GM23338 (cell line): Measurements from ENCODE around the gene DNAJC16. TPM values are rescaled to one million over a fixed set of nuclear protein-coding genes. Genes with fewer than 3 reads are reported as not detected.
A peak's percentile ranks its signal among the peaks of the same experiment; 100 is the strongest.

ENCODE experiments used
- ATAC-seq: fragments of 200-7000 bp; cut with Tn5 transposase; 3 replicates; pipeline ENCODE4 v1.9.1; 2020
- DNase-seq: peaks from one replicate; pipeline ENCODE4 v3.0.0-alpha.2; 2015; ENCODE audit warnings: low spot score
- H2AFZ ChIP-seq: fragments of 200-600 bp; sonication (generic); 2 replicates; pipeline ENCODE4 v1.8.0; 2016; ENCODE audit warnings: antibody characterized with exemption, mild to moderate bottlenecking, moderate library complexity
- H3F3A ChIP-seq: fragments of 200-600 bp; sonication (generic); replicated peaks from 2 replicates; pipeline ENCODE4 v1.8.0; 2017; ENCODE audit warnings: antibody characterized with exemption, mixed run types, low read depth
- H3K27ac ChIP-seq: fragments of 200-600 bp; sonication (generic); 2 replicates; pipeline ENCODE4 v1.6.1; 2016; ENCODE audit warnings: low read depth
- H3K27me3 ChIP-seq: fragments of 200-600 bp; sonication (generic); 2 replicates; pipeline ENCODE4 v1.8.0; 2016; ENCODE audit warnings: mild to moderate bottlenecking, mixed run types, moderate library complexity; ENCODE audit not compliant: insufficient read depth
- H3K36me3 ChIP-seq: fragments of 200-600 bp; sonication (generic); 2 replicates; pipeline ENCODE4 v1.8.0; 2016; ENCODE audit warnings: mild to moderate bottlenecking; ENCODE audit not compliant: insufficient read depth
- H3K4me1 ChIP-seq: fragments of 200-600 bp; sonication (generic); 2 replicates; pipeline ENCODE4 v1.8.0; 2016; ENCODE audit warnings: mild to moderate bottlenecking, moderate library complexity; ENCODE audit not compliant: insufficient read depth
- H3K4me2 ChIP-seq: fragments of 200-600 bp; sonication (generic); 2 replicates; pipeline ENCODE4 v1.7.1; 2017; ENCODE audit warnings: mixed run types
- H3K4me3 ChIP-seq: fragments of 200-600 bp; sonication (generic); 2 replicates; pipeline ENCODE4 v1.6.1; 2016; ENCODE audit warnings: mixed run types
- H3K79me2 ChIP-seq: fragments of 200-600 bp; sonication (generic); replicated peaks from 2 replicates; pipeline ENCODE4 v1.8.0; 2017; ENCODE audit warnings: mild to moderate bottlenecking; ENCODE audit not compliant: insufficient read depth
- H3K9me2 ChIP-seq: fragments of 200-600 bp; sonication (generic); 2 replicates; pipeline ENCODE4 v1.8.0; 2017; ENCODE audit not compliant: insufficient read depth
- H4K20me1 ChIP-seq: fragments of 200-600 bp; sonication (generic); replicated peaks from 2 replicates; pipeline ENCODE4 v1.8.0; 2017; ENCODE audit warnings: mild to moderate bottlenecking; ENCODE audit not compliant: insufficient read depth
- H3K27ac Mint-ChIP-seq: 2 replicates; pipeline ENCODE4 v1.8.0; 2020; ENCODE audit warnings: inconsistent platforms, mild to moderate bottlenecking, moderate library complexity, mixed read lengths
- H3K27me3 Mint-ChIP-seq: 3 replicates; pipeline ENCODE4 v1.8.0; 2022; ENCODE audit warnings: low read depth, mild to moderate bottlenecking, moderate library complexity, mixed read lengths, inconsistent platforms; ENCODE audit not compliant: insufficient read depth, poor library complexity
- H3K36me3 Mint-ChIP-seq: 3 replicates; pipeline ENCODE4 v1.8.0; 2021; ENCODE audit warnings: low read depth, mild to moderate bottlenecking, inconsistent platforms, moderate library complexity, mixed read lengths
- H3K4me1 Mint-ChIP-seq: 3 replicates; pipeline ENCODE4 v1.8.0; 2020; ENCODE audit warnings: mild to moderate bottlenecking, inconsistent platforms, mixed read lengths
- H3K4me3 Mint-ChIP-seq: 3 replicates; pipeline ENCODE4 v1.8.0; 2021; ENCODE audit warnings: moderate library complexity, mild to moderate bottlenecking, inconsistent platforms, mixed read lengths
- H3K9me3 Mint-ChIP-seq: 3 replicates; pipeline ENCODE4 v1.8.0; 2020; ENCODE audit warnings: moderate library complexity, mild to moderate bottlenecking, inconsistent platforms, mixed read lengths
- CREB1 ChIP-seq: fragments of 250-450 bp; sonication (Bioruptor Pico); IDR thresholded peaks from 2 replicates; pipeline ENCODE4 v1.5.0; 2020; ENCODE audit warnings: low read depth, mild to moderate bottlenecking, moderate library complexity
- EZH2 ChIP-seq: fragments of 200-600 bp; sonication (generic); IDR thresholded peaks from one replicate; pipeline ENCODE4 v1.8.0; 2017; ENCODE audit warnings: antibody characterized with exemption, mild to moderate bottlenecking, low read depth; ENCODE audit not compliant: unreplicated experiment
- EZH2phosphoT487 ChIP-seq: fragments of 200-600 bp; sonication (generic); IDR thresholded peaks from one replicate; pipeline ENCODE4 v1.8.1; 2018; ENCODE audit warnings: antibody characterized with exemption; ENCODE audit not compliant: unreplicated experiment
- JUNB ChIP-seq: IDR thresholded peaks from one replicate; pipeline ENCODE4 v1.6.1; 2016; ENCODE audit warnings: antibody characterized with exemption; ENCODE audit not compliant: unreplicated experiment
- NANOG ChIP-seq: IDR thresholded peaks from 2 replicates; pipeline ENCODE4 v1.6.1; 2016; ENCODE audit warnings: antibody characterized with exemption, borderline replicate concordance
- STAT1 ChIP-seq: IDR thresholded peaks from one replicate; pipeline ENCODE4 v1.6.1; 2016; ENCODE audit warnings: antibody characterized with exemption; ENCODE audit not compliant: unreplicated experiment
- ZNF114 ChIP-seq: fragments of 250-450 bp; sonication (Bioruptor Pico); IDR thresholded peaks from 2 replicates; pipeline ENCODE4 v1.5.0; 2020; ENCODE audit warnings: mild to moderate bottlenecking, moderate library complexity
- ZNF331 ChIP-seq: fragments of 250-450 bp; sonication (Bioruptor Pico); IDR thresholded peaks from 2 replicates; pipeline ENCODE4 v1.5.0; 2020; ENCODE audit warnings: low read depth, mild to moderate bottlenecking, moderate library complexity
- polyA plus RNA-seq: library from polyadenylated mRNA; unstranded; fragments of >200 nt; fragmentation: Nextera tagmentation; extraction: Ambion mirVana; gene quantifications from 2 replicates; pipeline ENCODE4 v1.2.1, GENCODE V29; 2016
- total RNA-seq: library from RNA; depleted of rRNA; stranded (reverse); fragments of >200 nt; shearing (Covaris generic); gene quantifications from 2 replicates; pipeline ENCODE4 v1.2.3, GENCODE V29; 2014
- TF ChIP-seq, protein P1 (sequence below), 2 experiments: fragments of 200-600 bp in 1 of 2; sonication (generic) in 1 of 2; conservative IDR thresholded peaks; 2 replicates each; pipeline versions ENCODE4 v1.5.1 to v1.6.1; 2016 to 2017; ENCODE audit warnings: antibody characterized with exemption in 2 of 2, low read depth in 2 of 2, mild to moderate bottlenecking in 2 of 2, moderate library complexity in 1 of 2
- TF ChIP-seq, protein P2 (sequence below): IDR thresholded peaks from 2 replicates; pipeline ENCODE4 v1.6.1; 2016; ENCODE audit warnings: antibody characterized with exemption
- TF ChIP-seq, protein P3 (sequence below): fragments of 250-450 bp; sonication (Bioruptor Pico); IDR thresholded peaks from 2 replicates; pipeline ENCODE4 v1.5.0; 2020; ENCODE audit warnings: mild to moderate bottlenecking, moderate library complexity

DNAJC16 gene
- total and polyA plus RNA-seq, 2 experiments from 2014 or later = 6.3 to 18.0 TPM

DNA sequence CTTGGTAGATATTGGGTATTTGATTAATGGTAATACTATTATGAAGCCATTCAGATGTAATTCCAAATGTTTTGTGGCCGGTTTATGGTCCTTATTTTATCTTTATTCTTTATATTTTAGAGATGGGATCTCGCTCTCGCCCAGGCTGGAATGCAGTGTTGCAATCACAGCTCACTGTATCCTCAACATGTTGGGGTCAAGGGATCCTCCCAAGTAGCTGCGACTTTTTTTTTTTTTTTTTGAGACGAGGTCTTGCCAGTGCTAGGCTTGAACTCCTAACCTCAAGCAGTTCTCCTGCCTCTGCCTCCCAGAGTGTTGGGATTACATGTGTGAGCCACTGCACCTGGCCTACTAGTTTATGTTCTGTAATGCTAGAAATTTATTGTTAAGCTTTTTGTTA lies 95.3 kb downstream of the DNAJC16 start (continued):
- TF ChIP-seq NANOG (no peak), JUNB (no peak), ZNF114 (CRISPR knock-in tag) (no peak), EZH2phosphoT487 (no peak), CREB1 (CRISPR knock-in tag) (no peak), ZNF331 (CRISPR knock-in tag) (no peak), STAT1 (no peak)
- TF ChIP-seq, protein P1, sequence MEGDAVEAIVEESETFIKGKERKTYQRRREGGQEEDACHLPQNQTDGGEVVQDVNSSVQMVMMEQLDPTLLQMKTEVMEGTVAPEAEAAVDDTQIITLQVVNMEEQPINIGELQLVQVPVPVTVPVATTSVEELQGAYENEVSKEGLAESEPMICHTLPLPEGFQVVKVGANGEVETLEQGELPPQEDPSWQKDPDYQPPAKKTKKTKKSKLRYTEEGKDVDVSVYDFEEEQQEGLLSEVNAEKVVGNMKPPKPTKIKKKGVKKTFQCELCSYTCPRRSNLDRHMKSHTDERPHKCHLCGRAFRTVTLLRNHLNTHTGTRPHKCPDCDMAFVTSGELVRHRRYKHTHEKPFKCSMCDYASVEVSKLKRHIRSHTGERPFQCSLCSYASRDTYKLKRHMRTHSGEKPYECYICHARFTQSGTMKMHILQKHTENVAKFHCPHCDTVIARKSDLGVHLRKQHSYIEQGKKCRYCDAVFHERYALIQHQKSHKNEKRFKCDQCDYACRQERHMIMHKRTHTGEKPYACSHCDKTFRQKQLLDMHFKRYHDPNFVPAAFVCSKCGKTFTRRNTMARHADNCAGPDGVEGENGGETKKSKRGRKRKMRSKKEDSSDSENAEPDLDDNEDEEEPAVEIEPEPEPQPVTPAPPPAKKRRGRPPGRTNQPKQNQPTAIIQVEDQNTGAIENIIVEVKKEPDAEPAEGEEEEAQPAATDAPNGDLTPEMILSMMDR (conservative IDR thresholded peaks at IDR 0.05; ENCODE audit: low read depth in 2 of 2) = no peak
- TF ChIP-seq, protein P2, sequence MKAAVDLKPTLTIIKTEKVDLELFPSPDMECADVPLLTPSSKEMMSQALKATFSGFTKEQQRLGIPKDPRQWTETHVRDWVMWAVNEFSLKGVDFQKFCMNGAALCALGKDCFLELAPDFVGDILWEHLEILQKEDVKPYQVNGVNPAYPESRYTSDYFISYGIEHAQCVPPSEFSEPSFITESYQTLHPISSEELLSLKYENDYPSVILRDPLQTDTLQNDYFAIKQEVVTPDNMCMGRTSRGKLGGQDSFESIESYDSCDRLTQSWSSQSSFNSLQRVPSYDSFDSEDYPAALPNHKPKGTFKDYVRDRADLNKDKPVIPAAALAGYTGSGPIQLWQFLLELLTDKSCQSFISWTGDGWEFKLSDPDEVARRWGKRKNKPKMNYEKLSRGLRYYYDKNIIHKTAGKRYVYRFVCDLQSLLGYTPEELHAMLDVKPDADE = no peak

DNA sequence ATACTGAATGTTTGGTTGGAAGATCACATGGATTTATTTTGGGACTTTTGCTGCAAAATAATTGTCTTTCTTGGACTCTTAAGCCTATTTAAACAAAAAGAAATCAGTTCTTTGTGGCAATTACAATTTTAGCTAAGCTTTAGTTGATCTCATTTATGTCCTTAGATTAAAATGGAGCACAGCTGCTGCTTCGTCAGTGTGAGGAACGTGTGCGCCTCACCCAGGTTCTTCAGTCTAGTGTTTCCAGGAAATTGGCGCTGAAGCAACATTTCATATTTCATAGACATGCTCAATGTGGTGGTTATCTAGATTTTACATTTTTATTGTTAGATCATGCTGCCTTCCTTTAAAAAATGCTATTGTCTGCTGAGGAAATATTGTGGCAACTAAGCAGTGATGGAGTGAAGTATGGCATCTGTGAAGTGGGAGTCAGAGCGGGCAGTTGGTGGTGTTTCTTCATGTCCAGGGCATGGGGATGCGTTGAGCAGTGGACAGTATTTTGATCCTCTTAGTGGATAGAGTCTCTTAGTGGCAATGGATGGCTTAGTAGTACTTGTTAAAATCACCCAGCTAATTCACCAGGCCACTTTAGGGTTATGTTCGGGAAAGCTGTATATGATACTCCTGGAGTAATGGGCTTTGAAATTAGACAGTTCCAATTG lies 96.2 kb downstream of the DNAJC16 start:
- peaks cover 17% of the 10 kb centered on the region for H3K4me1 Mint-ChIP-seq
- H3K79me2 ChIP-seq = peaks cover 100% of the 10 kb centered on the region
- peaks cover 6% of the 10 kb centered on the region for H3K27me3 Mint-ChIP-seq
- H3K4me2 ChIP-seq = no peak overlapping the region
- no peak overlapping the region for H3K4me3 ChIP-seq
- H2AFZ ChIP-seq = no peak overlapping the region
- H3K36me3 ChIP-seq = peaks cover 17% of the 10 kb centered on the region
- no peak for DNase-seq
- no peak overlapping the region for H3K4me3 Mint-ChIP-seq
- H3K9me3 Mint-ChIP-seq = no peaks in the 10 kb centered on the region
- H3K36me3 Mint-ChIP-seq = peaks cover 23% of the 10 kb centered on the region
- no peaks in the 10 kb centered on the region for H3F3A ChIP-seq
- H3K27ac Mint-ChIP-seq = no peak overlapping the region; the same call in 1 of the 2 replicates
- 0 out of 2 replicates have a peak overlapping the region, but pooled peaks have one; percentile 23 for H3K27ac ChIP-seq
- no peaks in the 10 kb centered on the region for H3K27me3 ChIP-seq
- peaks cover 64% of the 10 kb centered on the region for H4K20me1 ChIP-seq
- H3K4me1 ChIP-seq = peaks cover 17% of the 10 kb centered on the region; the same call in 1 of the 2 replicates
- no peak for ATAC-seq
- H3K9me2 ChIP-seq = no peaks in the 10 kb centered on the region
- TF ChIP-seq, protein P1 (conservative IDR thresholded peaks at IDR 0.05; ENCODE audit: low read depth in 2 of 2) = no peak
- TF ChIP-seq, protein P2 = no peak
- TF ChIP-seq EZH2phosphoT487 = no peak
- TF ChIP-seq, protein P3, sequence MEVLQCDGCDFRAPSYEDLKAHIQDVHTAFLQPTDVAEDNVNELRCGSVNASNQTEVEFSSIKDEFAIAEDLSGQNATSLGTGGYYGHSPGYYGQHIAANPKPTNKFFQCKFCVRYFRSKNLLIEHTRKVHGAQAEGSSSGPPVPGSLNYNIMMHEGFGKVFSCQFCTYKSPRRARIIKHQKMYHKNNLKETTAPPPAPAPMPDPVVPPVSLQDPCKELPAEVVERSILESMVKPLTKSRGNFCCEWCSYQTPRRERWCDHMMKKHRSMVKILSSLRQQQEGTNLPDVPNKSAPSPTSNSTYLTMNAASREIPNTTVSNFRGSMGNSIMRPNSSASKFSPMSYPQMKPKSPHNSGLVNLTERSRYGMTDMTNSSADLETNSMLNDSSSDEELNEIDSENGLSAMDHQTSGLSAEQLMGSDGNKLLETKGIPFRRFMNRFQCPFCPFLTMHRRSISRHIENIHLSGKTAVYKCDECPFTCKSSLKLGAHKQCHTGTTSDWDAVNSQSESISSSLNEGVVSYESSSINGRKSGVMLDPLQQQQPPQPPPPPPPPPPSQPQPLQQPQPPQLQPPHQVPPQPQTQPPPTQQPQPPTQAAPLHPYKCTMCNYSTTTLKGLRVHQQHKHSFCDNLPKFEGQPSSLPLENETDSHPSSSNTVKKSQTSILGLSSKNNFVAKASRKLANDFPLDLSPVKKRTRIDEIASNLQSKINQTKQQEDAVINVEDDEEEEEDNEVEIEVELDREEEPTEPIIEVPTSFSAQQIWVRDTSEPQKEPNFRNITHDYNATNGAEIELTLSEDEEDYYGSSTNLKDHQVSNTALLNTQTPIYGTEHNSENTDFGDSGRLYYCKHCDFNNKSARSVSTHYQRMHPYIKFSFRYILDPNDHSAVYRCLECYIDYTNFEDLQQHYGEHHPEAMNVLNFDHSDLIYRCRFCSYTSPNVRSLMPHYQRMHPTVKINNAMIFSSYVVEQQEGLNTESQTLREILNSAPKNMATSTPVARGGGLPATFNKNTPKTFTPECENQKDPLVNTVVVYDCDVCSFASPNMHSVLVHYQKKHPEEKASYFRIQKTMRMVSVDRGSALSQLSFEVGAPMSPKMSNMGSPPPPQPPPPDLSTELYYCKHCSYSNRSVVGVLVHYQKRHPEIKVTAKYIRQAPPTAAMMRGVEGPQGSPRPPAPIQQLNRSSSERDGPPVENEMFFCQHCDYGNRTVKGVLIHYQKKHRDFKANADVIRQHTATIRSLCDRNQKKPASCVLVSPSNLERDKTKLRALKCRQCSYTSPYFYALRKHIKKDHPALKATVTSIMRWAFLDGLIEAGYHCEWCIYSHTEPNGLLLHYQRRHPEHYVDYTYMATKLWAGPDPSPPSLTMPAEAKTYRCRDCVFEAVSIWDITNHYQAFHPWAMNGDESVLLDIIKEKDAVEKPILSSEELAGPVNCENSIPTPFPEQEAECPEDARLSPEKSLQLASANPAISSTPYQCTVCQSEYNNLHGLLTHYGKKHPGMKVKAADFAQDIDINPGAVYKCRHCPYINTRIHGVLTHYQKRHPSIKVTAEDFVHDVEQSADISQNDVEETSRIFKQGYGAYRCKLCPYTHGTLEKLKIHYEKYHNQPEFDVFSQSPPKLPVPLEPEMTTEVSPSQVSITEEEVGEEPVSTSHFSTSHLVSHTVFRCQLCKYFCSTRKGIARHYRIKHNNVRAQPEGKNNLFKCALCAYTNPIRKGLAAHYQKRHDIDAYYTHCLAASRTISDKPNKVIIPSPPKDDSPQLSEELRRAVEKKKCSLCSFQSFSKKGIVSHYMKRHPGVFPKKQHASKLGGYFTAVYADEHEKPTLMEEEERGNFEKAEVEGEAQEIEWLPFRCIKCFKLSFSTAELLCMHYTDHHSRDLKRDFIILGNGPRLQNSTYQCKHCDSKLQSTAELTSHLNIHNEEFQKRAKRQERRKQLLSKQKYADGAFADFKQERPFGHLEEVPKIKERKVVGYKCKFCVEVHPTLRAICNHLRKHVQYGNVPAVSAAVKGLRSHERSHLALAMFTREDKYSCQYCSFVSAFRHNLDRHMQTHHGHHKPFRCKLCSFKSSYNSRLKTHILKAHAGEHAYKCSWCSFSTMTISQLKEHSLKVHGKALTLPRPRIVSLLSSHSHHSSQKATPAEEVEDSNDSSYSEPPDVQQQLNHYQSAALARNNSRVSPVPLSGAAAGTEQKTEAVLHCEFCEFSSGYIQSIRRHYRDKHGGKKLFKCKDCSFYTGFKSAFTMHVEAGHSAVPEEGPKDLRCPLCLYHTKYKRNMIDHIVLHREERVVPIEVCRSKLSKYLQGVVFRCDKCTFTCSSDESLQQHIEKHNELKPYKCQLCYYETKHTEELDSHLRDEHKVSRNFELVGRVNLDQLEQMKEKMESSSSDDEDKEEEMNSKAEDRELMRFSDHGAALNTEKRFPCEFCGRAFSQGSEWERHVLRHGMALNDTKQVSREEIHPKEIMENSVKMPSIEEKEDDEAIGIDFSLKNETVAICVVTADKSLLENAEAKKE (CRISPR knock-in tag) = no peak
- no peak for TF ChIP-seq EZH2
- TF ChIP-seq ZNF114 (CRISPR knock-in tag) = no peak
- TF ChIP-seq ZNF331 (CRISPR knock-in tag) = no peak
- no peak for TF ChIP-seq NANOG
